Islet precursor cell (in vitro differentiated cells): ENCODE results near the gene YJU2.
"Not testable (repeated sequence)": the region's sequence is repeated elsewhere in the genome, so short reads cannot be mapped to it uniquely, and the experiment has no call there.

Source experiments
- DNase-seq: peaks from one replicate; pipeline ENCODE4 v3.0.0-alpha.2; 2018

The YJU2 gene

GRCh38 chr19:4246767-4247593 lies at the start of gene YJU2:
Gene YJU2, plus strand, starts transcription at chr19:4247080. Its CDS starts 67 bp downstream, at chr19:4247147.
- peak; percentile 99 for DNase-seq

DNA sequence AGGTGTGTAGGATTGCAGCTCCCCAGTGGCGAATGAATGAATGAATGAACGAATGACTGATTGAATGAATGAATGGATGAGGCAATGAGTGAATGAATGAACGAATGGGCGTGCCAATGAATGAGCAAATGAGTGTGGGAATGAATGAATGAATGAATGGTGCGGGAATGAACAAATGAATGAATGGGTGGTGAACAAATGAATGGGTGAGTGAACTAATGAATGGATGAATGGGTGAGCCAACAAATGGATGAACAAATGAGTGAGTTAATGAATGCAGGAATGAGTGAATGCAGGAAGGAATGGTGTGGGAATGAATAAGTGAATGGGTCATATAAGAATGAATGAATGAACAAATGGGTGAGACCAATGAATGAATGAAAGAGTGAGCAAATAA lies 49.7 kb upstream of the YJU2 start:
- no peak for DNase-seq

DNA sequence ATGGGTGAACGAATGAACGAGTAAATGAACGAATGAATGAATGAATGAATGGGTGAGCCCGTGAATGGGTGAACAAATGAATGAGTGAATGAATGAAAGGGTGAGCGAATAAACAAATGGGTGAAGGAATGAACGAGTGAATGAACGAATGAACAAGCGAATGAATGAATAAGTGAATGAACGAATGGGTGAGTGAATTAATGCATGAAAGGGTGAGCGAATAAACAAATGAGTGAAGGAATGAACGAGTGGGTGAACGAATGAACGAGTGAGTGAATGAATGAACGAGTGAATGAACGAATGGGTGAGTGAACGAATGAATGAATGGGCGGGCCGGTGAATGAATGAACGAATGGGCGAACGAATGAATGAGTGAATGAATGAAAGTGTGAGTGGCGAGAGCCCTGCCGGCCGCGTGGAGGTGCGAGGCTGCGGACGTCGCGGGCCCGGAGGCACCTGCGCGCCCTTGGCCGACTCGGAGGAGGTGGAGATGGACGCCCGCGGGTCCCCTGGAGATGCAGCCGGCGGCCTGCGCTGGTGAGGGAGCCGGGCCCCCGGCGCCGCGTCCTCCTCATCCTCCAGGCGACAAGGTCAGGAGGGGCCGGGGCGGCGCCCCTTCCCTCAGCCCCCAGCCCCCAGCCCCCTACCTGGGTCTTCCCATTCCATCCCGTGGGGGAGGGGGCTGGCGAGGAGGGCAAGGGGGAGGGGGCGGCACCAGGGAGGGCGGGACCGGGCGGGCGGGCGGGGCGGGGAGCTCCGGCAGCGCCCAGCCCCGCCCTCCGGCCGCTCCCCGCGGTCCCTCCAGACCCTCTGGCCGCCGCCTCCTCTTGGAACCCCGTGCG lies 49.0 kb upstream of the YJU2 start:
- DNase-seq, result peak; percentile 61

GRCh38 chr19:4198467-4199126 lies 48.3 kb upstream of the YJU2 start:
- DNase-seq, result no peak

DNA sequence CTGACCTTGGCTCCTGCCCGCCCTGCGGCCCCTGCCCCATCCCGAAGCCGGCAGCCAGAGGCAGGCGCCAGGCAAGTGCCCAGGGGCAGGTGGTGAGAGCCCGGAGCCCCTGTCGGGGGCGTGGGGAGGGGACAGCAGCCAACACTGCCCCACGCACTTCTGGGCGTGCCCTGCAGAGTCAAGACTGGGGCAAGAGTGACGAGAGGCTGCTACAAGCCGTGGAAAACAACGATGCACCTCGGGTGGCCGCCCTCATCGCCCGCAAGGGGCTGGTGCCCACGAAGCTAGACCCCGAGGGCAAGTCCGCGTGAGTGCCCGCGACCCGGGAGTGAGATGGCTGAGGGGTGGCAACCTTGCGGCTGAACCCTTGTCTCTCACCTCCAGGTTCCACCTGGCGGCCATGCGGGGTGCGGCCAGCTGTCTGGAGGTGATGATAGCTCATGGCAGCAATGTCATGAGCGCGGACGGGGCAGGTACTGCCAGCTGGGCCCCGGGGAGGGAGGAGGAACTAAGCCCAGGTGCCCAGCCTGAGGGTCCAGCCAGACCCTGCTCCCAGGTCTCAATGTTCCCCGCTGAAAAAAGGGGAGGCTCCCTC lies 47.1 kb upstream of the YJU2 start:
- DNase-seq, result peak; percentile 69

GRCh38 chr19:4200940-4201542 lies 45.8 kb upstream of the YJU2 start:
- no peak for DNase-seq

- no peak for DNase-seq
These were observed 45.1 kb upstream of the YJU2 start for GRCh38 chr19:4201798-4202197.

GRCh38 chr19:4206818-4207484 lies 39.9 kb upstream of the YJU2 start:
- DNase-seq, result no peak

- DNase-seq, result peak; percentile 84
These were observed 38.3 kb upstream of the YJU2 start for GRCh38 chr19:4208385-4209094.

GRCh38 chr19:4210166-4210731 lies 36.6 kb upstream of the YJU2 start:
- no peak for DNase-seq

GRCh38 chr19:4213116-4213515 lies 33.8 kb upstream of the YJU2 start:
- no peak for DNase-seq

- no peak for DNase-seq
These were observed 31.1 kb upstream of the YJU2 start for GRCh38 chr19:4215807-4216206.

DNA sequence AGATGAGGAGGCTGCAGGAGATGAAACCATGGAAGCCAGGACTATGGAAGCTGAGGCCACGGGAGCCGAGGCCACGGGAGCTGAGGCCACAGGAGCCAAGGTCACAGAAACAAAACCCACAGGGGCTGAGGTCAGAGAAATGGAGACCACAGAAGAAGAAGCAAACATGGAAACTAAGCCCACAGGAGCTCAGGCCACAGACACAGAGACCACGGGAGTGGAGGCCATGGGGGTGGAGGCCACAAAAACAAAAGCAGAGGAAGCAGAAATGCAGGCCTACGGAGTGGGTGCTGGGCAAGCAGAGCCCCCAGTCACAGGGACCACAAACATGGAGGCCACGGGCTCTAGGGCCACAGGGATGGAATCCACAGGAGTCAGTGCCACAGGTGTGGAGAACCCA lies 30.0 kb upstream of the YJU2 start:
- no peak for DNase-seq

GRCh38 chr19:4217429-4218264 lies 29.2 kb upstream of the YJU2 start:
- no peak for DNase-seq

GRCh38 chr19:4218523-4218922 lies 28.4 kb upstream of the YJU2 start:
- not testable (repeated sequence) for DNase-seq

DNA sequence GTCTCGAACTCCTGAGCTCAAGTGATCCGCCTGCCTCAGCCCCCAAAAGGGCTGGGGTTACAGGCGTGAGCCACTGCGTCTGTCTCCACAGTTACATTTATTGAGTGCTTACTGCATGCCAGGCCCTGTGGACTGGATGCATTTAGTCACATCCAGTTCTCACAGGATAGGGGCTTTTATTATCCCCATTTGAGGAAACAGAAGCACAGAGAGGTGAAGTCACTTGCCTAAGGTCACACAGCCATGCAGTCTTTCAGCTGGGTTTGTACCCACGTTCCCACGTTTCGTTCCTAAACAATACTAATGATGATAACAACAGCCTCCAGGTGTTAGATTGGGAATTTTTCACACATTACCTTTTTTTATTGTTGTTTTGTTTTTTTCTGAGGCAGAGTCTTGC lies 26.7 kb upstream of the YJU2 start:
- no peak for DNase-seq

DNA sequence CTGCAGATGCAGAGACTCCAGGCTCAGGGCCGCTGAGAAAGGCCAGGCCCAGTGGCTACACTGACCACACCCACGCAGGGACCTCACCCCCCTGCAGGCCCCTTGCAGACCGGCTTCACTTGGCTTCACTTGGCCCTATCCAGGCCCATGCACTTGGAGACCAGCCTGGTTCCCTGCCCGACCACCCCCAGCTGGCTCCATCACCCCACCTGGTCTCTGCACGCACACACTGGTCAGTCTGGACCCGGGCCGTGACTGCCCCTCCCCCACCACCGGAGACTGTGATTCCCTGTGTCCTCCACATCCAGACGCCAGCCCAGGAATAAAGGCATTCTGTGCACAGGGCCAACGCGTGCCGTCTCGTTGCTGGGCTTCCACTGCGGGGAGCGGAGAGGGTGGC lies 22.4 kb upstream of the YJU2 start:
- no peak for DNase-seq

DNA sequence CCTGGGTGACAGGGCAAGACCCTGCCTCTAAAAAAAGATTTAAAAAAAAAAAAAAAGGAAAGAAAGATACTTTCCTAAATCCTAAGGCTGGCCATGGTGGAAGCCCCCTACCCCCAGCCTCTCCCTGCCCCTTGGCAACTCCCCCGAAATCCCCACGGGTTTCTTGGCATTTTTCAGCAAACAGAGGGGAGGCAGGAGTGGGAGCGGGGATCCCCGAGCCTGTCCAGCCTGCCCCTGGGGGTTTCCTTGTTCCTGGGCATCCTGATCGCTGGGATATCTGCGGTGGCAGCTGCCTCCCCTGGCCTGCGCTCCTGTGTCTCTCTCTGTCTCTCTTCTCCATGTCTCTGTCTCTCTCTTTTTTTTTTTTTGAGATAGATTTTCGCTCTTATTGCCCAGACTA lies 21.0 kb upstream of the YJU2 start:
- DNase-seq, result no peak

- no peak for DNase-seq
These were observed 19.1 kb upstream of the YJU2 start for GRCh38 chr19:4227771-4228170.

DNA sequence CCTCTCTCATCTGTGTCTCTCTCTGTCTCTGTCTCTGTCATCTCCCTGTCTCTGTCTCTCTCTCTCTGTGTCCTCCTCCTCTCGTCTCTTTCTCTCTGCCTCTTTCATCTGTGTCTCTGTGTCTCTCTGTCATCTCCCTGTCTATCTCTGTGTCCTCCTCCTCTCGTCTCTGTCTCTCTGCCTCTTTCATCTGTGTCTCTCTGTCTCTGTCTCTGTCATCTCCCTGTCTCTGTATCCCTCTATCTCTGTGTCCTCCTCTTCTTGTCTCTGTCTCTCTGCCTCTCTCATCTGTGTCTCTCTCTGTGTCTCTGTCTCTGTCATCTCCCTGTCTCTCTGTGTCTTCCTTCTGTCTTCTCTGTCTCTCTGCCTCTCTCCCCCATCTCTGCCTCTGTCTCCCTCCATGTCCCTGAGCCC lies 18.1 kb upstream of the YJU2 start:
- no peak for DNase-seq
